Ovary (tissue), 10 donors: ENCODE data around the gene TMEM126B. TPM values are rescaled to one million over a fixed set of nuclear protein-coding genes. Genes with fewer than 3 reads are reported as not detected.

Source experiments
- DNase-seq, 5 donors: peaks; one replicate each; pipeline ENCODE4 v3.0.0-alpha.2; 2019 to 2020
- H3K27ac ChIP-seq, 2 donors: fragments of 200-600 bp; one replicate each; pipeline versions ENCODE4 v1.5.1 to v1.8.0; 2019 to 2022
- H3K27me3 ChIP-seq: fragments of 200-600 bp; one replicate; pipeline ENCODE4 v1.8.0; 2022
- H3K36me3 ChIP-seq: fragments of 200-600 bp; sonication (generic); one replicate; pipeline ENCODE4 v1.5.1; 2019
- H3K4me1 ChIP-seq: one replicate; pipeline ENCODE4 v1.8.1; 2013; ENCODE audit warnings: mild to moderate bottlenecking, moderate library complexity; ENCODE audit not compliant: insufficient read depth
- H3K4me3 ChIP-seq: fragments of 200-600 bp; sonication (generic); one replicate; pipeline ENCODE4 v1.5.1; 2017
- H3K9me3 ChIP-seq, 2 donors: fragments of 200-600 bp in 1 of 2; sonication (generic) in 1 of 2; one replicate each; pipeline versions ENCODE4 v1.5.1 to v1.8.1; 2013 to 2019; ENCODE audit warnings: mild to moderate bottlenecking in 1 of 2, moderate library complexity in 1 of 2
- EP300 ChIP-seq: sonication (generic); formaldehyde crosslinking; IDR thresholded peaks from one replicate; pipeline ENCODE4 v1.6.1; 2017; ENCODE audit warnings: antibody characterized with exemption
- POLR2A ChIP-seq: fragments of 450-650 bp; IDR thresholded peaks from one replicate; pipeline ENCODE4 v1.6.1; 2017; ENCODE audit warnings: antibody characterized with exemption, mild to moderate bottlenecking, moderate library complexity
- WGBS, 3 donors: extraction: QIAGEN DNeasy Blood & Tissue Kit in 1 of 3; methylation state at CpG; one replicate each; pipeline versions ENCODE4 v1.1.5 to v1.1.7; 2013 to 2017; 5-methylcytosine and 5-hydroxymethylcytosine counted together
- intact Hi-C, 4 donors: fragments of 100-400 bp; cut with DNase I; formaldehyde crosslinking; loops; one replicate each; pipeline versions ENCODE4 v1.11.0 to v1.15.1; 2022 to 2023
- long read RNA-seq, 3 donors: library from polyadenylated mRNA in 2 of 3; unstranded in 2 of 3; transcript quantifications; one replicate each; pipeline ENCODE4 v2.0.0 and lab custom pipeline, GENCODE V29; 2021 to 2026
- polyA plus RNA-seq, 2 donors: library from polyadenylated mRNA; stranded (reverse); fragments of 200-250 nt in 1 of 2; fragments of 350-450 nt in 1 of 2; fragmentation: Illumina TruSeq in 1 of 2; extraction: RNeasy Lipid Tissue Mini Kit (QIAGEN cat#74804) in 1 of 2; gene quantifications; one replicate each; pipeline ENCODE4 v1.2.3, GENCODE V29; 2013 to 2014
- total RNA-seq, 7 donors: library from RNA; depleted of rRNA in 2 of 7; stranded (reverse); fragments of >200 nt in 2 of 7; fragmentation: NEBNext Ultra II Directional in 3 of 7; extraction: Animal tissue kit (Norgen Biotek cat#: 25700) in 3 of 7; gene quantifications; one replicate each; pipeline versions ENCODE4 v1.1.0 to v1.2.4, GENCODE V29; 2016 to 2023
- TF ChIP-seq, protein P1 (sequence below), 3 donors: fragments of 450-650 bp in 2 of 3; fragments of 200-600 bp in 1 of 3; IDR thresholded peaks; one replicate each; pipeline versions ENCODE4 v1.5.1 to v1.8.0; 2016 to 2022; ENCODE audit warnings: antibody characterized with exemption in 3 of 3, mild to moderate bottlenecking in 1 of 3
- donor health status: DM: no; HTN: no; CAD: no; lungs with moderate emphysema.
- donor health status: DM: no; HTN: no; CAD: no.
- donor health status: Bipolar disorder and iron deficiency.
- donor health status: DM: yes; HTN: yes; CAD: no.
- donor health status: DM: no; HTN: no; CAD: no.
- donor health status: DM: yes; HTN: yes; CAD: no.

TMEM126B gene
- 10 to 100 TPM; 29.5 to 54.0 (median 42.8) TPM for total RNA-seq
- polyA plus RNA-seq, result 10 to 100 TPM; 34.8 to 53.7 TPM
- long read RNA-seq, donor 1, transcript TMEM126B-201 (5 exons, 989 nt), result minor isoform, 10 of 41 reads
- long read RNA-seq, donor 1, transcript TMEM126B-202 (6 exons, 1,210 nt), result major isoform, 21 of 41 reads
- long read RNA-seq, donor 1, partial matches to known transcripts, result 3 of 41 reads
- long read RNA-seq, donor 1, other reads (novel, unspliced or antisense), result 5 of 41 reads
- long read RNA-seq, donor 2, transcript TMEM126B-202 (6 exons, 1,210 nt), result minor isoform, 6 of 32 reads
- long read RNA-seq, donor 2, transcript TMEM126B-201 (5 exons, 989 nt), result major isoform, 22 of 32 reads
- long read RNA-seq, donor 2, partial matches to known transcripts, result 0 of 32 reads
- long read RNA-seq, donor 2, other reads (novel, unspliced or antisense), result 0 of 32 reads
- long read RNA-seq, donor 3, transcript TMEM126B-202 (6 exons, 1,210 nt), result major isoform, 9 of 19 reads
- long read RNA-seq, donor 3, partial matches to known transcripts, result 4 of 19 reads
- long read RNA-seq, donor 3, other reads (novel, unspliced or antisense), result 0 of 19 reads

DNA sequence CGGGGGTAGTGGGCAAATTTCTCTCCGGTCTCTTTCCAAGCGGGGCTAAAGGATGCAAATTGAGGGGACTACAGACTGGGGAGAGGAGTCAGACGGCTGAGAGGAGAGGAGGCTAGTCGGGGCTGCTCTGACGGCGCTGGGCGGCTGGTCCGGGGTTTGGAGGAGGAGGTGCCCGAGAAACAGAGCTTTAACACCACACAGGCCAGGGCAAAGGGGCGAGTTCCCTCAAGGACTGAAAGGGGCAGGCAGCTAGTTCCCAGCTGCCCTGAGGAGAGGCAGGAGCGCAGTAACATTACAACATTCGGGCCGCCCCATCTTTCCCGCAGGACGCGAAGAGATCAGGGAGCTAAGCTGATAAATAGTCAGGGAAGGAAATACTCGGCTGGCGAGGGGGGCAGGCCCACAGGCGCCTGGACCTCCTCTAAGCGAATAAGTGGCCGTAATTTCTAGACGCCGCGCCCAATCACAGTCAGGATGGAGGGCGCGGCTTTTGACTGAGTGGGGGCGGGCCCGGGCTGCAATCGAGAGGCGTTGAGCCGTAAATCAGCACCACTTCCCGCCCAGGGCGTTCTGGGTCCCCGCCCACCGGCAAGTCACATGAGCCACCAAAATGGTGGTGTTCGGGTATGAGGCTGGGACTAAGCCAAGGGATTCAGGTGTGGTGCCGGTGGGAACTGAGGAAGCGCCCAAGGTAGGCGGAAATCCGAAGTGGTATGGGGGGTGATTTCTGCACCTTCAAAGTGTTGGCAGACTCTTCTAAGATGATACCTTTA lies at the start of gene TMEM126B:
Gene TMEM126B (plus strand): TSS at position 596 of the 773 bp plus-strand sequence. CDS start 15 bp downstream, at position 611.
- peak; percentile 96 to 98 (median 97) for DNase-seq
- Histone ChIP-seq H3K4me3 (peak within 1 kb of the TSS; percentile 85), H3K36me3 (no peaks in the 10 kb centered on the region), H3K27ac (peak within 1 kb of the TSS; percentile 69 to 94), H3K4me1 (no peaks in the 10 kb centered on the region), H3K27me3 (no peaks in the 10 kb centered on the region), H3K9me3 (no peaks in the 10 kb centered on the region)
- TF ChIP-seq EP300, result peak; percentile 91
- peak; percentile 92 for TF ChIP-seq POLR2A
- TF ChIP-seq, protein P1, sequence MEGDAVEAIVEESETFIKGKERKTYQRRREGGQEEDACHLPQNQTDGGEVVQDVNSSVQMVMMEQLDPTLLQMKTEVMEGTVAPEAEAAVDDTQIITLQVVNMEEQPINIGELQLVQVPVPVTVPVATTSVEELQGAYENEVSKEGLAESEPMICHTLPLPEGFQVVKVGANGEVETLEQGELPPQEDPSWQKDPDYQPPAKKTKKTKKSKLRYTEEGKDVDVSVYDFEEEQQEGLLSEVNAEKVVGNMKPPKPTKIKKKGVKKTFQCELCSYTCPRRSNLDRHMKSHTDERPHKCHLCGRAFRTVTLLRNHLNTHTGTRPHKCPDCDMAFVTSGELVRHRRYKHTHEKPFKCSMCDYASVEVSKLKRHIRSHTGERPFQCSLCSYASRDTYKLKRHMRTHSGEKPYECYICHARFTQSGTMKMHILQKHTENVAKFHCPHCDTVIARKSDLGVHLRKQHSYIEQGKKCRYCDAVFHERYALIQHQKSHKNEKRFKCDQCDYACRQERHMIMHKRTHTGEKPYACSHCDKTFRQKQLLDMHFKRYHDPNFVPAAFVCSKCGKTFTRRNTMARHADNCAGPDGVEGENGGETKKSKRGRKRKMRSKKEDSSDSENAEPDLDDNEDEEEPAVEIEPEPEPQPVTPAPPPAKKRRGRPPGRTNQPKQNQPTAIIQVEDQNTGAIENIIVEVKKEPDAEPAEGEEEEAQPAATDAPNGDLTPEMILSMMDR (IDR thresholded peaks at IDR 0.05), result no peak
- 0% methylated on average over 41 of the region's 41 CpGs for WGBS, 3 donors
- intact Hi-C loops, result loop anchor here in 1 of 4 donors (5.0 kb wide), 1 partner anchor 34 kb away; no protein-coding TSS in a partner anchor

DNA sequence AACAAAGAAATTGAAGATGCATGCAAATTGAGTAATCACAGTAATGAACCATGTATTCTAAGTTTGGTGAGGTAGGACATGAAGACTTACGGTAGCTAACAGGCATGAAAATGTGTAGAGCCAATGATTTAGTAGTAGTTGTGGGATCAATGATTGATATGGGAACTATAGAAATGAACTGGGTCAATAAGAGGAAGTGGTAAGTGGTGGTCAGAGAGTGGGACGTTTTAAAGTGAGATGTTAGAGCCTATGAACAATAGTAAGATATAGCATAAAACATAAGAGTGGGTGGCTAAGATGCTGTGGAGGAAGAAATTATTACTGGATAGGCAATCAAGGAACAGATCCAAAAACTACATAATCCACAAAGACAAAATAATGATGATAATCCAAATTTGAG lies 46.3 kb upstream of the TMEM126B start:
- no peaks in the 10 kb centered on the region for H3K4me1 ChIP-seq
- DNase-seq, result no peak
- H3K27me3 ChIP-seq, result no peaks in the 10 kb centered on the region
- intact Hi-C loops, result no loop called here
- no peak overlapping the region for H3K4me3 ChIP-seq
- WGBS, 3 donors, result 81 to 90% (median 86%) methylated on average over 2 of the region's 2 CpGs
- H3K36me3 ChIP-seq, result no peaks in the 10 kb centered on the region
- H3K27ac ChIP-seq, result no peak overlapping the region
- TF ChIP-seq, protein P1 (IDR thresholded peaks at IDR 0.05), result no peak
- no peak for TF ChIP-seq EP300
- TF ChIP-seq POLR2A, result no peak
- no peaks in the 10 kb centered on the region for H3K9me3 ChIP-seq

DNA sequence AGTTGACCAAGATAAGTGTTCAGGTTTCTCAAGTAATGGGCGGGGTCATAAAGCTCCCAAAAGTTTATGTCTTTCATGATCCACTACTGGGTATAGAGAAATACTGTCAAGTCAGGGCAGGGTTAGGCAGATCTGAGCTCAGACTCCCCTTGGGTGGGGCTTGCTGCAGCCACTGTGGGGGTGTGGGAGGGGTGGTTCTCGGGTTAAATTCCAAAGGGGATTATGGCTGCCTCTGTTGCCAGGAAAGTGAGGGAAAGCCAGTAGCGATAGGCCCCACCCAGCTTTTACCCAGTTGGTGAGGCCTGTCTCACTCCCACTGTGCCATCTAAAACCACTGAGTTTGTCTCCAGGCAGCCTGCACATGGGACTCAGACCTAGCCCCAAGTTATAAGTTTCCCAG lies 39.0 kb upstream of the TMEM126B start:
- H3K27me3 ChIP-seq, result no peaks in the 10 kb centered on the region
- H3K36me3 ChIP-seq, result no peaks in the 10 kb centered on the region
- no peak for DNase-seq
- H3K4me3 ChIP-seq, result no peak overlapping the region
- H3K9me3 ChIP-seq, result no peaks in the 10 kb centered on the region
- WGBS, 3 donors, result 91 to 94% (median 91%) methylated on average over 3 of the region's 3 CpGs
- no peaks in the 10 kb centered on the region for H3K4me1 ChIP-seq
- TF ChIP-seq, protein P1 (IDR thresholded peaks at IDR 0.05), result no peak
- TF ChIP-seq POLR2A (no peak), EP300 (no peak)
- H3K27ac ChIP-seq, result no peak overlapping the region
- intact Hi-C loops, result no loop called here

DNA sequence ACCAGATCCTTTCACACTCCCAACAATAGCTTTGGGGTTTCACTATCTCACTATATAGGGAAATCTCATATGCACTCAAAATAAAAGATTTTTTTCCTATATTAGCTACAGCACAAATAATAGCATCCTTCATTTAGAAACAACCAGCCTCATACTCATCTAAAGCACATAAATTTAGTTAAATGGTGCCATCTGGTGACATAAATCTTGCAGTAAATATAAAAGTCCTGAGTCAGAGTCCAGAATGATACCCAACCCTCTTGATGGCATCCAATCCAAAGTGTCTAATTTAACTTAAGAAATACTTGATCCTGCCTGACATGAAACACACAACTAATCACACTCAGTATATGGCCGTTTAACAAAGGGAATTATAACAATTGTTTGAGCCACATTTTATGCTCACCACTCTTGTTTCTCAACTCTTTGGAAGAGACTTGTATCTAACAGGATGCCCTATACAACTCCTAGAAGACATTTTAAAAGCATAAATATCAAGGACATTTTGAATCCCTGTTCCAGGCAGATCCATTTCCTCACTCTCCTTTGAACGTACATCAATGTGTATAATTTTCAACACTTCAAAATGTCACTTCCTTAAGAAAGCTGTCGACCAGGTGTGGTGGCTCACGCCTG lies 37.4 kb upstream of the TMEM126B start:
- Histone ChIP-seq H3K27ac (no peak overlapping the region), H3K36me3 (no peaks in the 10 kb centered on the region), H3K27me3 (no peaks in the 10 kb centered on the region), H3K4me1 (no peaks in the 10 kb centered on the region), H3K9me3 (no peaks in the 10 kb centered on the region), H3K4me3 (no peak overlapping the region)
- 79 to 85% (median 80%) methylated on average over 4 of the region's 4 CpGs for WGBS, 3 donors
- intact Hi-C loops, result no loop called here
- TF ChIP-seq POLR2A, result no peak
- TF ChIP-seq, protein P1 (IDR thresholded peaks at IDR 0.05), result no peak
- TF ChIP-seq EP300, result no peak
- no peak for DNase-seq
